Stimulated activated CD8-positive, alpha-beta memory T cell treated with anti-CD3 and anti-CD28 coated beads, Interleukin-7, amount 100 ng/mL, for 24 hours (primary cell): ENCODE measurements around the gene NOTUM.
"Not testable (repeated sequence)": the region's sequence is repeated elsewhere in the genome, so short reads cannot be mapped to it uniquely, and the experiment has no call there.

Source experiments
- DNase-seq: peaks from one replicate; pipeline ENCODE4 v3.0.0-alpha.2; 2020; ENCODE audit warnings: low read depth

The NOTUM gene

DNA sequence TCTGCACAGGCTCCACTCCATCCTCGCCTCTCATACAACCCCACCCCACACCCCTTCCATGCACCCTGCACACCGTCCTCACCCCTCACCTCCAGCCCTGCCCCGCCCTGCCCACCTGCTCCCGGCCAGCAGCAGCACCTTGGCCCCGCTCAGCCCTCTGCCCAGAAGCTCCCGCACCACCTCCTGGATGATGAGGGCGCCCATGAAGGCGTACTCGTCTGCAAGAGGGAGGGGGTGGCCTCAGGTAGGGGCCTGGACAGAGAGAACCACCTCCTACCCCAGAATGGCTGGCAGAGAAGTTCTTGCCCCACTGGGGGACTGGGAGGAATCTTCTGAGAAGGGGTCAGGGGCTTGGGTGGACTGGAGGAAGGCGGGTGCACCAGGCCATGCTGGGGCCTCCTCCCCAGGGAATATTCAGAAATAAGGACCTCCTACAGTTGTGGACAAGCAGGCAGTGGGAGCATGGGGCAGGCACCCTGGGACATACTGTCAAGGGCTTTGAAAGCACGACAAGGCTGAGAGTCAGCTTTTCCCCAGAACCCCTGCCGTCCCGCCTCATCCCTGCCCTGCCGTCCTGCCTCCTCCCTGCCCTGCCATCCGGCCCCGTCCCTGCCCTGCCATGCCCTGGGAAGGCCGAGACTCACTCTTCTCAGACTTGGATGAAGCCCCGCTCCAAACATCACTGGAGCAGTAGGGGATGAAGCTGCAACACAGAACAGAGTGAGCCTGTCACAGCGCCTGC is 3.1 kb downstream of the NOTUM start:
- DNase-seq = no peak

DNA sequence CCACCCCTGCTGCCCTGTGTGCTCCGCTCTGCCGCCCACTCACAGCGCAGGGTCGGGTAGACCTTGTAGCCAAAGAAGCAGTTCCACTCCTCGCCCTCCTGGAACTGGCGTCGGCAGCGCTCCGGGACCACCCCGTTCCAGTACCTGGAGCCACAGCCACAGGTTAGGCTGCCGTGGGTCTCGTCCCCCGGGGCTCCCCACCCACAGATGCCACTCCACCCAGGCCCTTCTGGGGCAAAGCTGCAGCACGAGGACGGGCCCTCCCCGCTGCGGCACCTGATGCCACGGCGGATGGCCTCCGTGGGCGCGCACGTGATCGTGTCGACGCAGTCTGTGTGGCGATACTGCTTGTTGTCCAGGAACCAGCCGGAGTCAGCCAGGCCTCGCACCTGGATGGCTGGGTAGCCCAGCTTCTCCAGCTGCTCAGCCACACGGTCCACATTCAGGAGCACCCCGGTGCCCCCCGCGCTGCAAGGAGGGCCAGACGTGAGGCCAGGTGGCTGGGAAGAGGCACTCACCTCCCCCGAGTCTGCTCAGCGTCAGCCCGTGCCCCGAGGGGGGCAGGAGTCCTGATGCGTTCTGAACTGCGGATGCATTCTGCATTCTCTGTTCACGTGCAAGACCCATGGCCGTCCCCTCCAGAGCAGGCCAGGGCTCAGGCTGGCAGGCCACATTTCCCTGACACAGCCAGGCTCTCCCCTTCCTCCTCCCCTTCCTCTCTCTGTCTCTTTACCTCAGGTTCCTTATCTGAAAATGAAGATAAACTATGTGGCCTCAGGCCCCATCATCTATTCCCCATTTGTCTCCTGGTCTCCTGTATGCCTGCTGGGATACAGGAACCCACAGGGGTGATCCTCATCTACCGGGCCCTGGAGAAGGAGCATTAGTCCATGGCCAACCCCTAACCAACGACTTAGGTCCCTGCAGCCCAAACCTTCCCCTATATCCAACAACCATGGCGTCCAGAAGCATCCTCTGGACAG is 4.1 kb downstream of the NOTUM start:
- no peak for DNase-seq

DNA sequence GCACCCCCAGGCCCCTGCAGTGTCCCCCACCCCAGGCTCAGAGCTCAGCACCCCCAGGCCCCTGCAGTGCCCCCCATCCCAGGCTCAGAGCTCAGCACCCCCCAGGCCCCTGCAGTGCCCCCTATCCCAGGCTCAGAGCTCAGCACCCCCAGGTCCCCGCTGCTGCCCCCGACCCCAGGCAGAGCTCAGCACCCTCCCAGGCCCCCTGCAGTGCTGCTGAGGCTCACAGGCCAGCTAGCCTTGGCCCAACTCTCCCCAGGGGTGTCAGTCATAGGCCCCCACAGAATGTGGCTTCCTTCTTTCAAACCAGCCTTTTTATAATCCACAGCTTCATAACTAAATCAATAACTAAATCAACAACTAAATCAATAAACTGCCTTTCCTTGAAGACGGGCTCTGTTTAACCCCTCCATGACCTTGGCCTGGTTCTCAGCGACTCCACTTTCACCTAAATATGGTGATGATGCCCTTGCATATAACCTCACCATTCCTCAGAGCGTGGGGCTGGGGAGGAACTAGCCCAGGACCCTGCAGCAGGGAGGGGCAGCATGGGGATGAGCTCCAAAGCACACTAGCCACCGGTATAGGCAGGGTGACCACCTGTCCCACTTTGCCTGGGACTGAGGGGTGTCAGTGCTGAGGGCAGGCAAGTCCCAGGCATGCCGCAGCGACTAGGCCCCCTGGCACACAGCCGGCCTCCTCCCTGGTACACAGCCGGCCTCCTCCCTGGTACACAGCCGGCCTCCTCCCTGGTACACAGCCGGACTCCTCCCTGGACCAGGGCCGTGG is 5.0 kb downstream of the NOTUM start:
- DNase-seq = no peak

GRCh38 chr17:81955058-81955681 is 5.8 kb downstream of the NOTUM start:
- no peak for DNase-seq

- DNase-seq = no peak
Observed at GRCh38 chr17:81954131-81955057, 6.6 kb downstream of the NOTUM start.

GRCh38 chr17:81953443-81953842 is 7.5 kb downstream of the NOTUM start:
- not testable (repeated sequence) for DNase-seq

DNA sequence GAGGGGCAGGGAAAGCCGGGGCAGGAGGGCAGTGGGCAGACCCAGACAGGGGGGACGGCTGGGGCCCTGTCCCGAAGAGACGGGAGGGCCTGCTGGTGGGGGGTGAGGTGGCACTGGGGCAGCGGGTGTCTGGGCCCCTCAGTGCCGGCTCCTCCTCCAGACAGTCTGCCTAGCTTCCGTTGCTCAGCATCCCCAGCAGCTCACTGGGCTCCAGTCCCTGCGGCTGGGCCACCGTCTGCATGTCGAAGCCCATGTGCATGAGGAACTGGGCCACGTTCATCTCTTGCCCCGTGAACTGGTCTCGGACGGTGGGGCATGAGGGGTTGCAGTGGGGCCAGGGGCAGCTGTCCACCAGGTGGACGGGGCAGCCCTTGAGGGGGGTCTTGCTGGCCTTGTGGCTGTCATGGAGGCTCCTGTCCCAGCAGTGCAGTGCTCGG is 8.2 kb downstream of the NOTUM start:
- DNase-seq = no peak

DNA sequence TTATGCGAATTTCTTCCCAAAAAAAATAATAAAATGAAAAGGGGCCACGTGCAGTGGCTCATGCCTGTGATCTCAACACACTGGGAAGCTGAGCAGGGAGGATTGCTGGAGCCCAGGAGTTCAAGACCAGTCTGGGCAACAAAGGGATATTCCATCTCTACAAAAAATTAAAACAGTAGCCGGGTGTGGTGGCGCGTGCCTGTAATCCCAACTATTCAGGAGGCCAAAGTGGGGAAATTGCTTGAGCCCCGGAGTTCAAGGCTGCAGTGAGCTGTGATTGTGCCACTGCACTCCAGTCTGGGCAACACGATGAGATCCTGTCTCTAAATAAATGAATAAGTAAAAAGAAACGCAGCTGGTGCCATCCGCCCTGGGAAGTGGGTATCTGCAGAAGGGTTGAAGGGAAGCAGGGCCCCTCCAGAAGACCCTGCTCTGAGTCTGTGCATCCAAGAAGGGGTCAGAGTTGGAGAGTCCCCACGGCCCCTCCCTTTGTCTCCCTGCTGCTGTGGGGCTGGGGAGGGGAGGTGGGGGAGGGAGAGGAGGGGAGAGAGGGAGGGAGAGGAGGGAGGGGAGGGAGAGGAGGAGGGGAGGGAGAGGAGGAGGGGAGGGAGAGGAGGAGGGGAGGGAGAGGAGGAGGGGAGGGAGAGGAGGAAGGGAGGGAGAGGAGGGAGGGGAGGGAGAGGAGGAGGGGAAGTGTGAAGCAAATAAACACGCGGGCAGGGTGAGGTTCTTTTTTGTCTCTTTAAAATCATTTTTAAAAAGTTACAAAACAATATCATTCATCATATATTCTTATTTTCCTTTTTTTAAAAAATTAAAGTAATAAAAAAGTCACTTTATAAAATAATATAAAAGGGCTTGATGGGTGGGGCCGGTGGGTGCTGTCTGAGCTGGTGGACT is 9.0 kb downstream of the NOTUM start:
- no peak for DNase-seq

DNA sequence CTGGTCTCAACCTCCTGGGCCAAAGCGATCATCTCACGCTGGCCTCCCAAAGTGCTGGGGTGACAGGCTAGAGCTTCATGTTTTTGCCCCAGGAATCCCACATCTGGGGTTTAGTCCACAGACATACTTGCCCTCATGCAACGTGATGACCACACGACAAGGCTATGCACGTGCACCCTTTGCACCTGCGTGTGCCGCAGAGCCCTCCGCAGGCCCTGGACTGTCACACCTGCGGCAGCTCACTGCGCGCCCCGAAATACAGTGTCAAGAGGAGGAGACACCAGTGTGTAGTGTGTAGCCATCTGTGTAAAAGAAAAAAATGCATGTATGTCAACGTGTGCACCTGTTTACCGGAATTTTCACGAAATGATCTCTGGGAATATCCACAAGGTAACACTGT is 10.5 kb downstream of the NOTUM start:
- no peak for DNase-seq

DNA sequence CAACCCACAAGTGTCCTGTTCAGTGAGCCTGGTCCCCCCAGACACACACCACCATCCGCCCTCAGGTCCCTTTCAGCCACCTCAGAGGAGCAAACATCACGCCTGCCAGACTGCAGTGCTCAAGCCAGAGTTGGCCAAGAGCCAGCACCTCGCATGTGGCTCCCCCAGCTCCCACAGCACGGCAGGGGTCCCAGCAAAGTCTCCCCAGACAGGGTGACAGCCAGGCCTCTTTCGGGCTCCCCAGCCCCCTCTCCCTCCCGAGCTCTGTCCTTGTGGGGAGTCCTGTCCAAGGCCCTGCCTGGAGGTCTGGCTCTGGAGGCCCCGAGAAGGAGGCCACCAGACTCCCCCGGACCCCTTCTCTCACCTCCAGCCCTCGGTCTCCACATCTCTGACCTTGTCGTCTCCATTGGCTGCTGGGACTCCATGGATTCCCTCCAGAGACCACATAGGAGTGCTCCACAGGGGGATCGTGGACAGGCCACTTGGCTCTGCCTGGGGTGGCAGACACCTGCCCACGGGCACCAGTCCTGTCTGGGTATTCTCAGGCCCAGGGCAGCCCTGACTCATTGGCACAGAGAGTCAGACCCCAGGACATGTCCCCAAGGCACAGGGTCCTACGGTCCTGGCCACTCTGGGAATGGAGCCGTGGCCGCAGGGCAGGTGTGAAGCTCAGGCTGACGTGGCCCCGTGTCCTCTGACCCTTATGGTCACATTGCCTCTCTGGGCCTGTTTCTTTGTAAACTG is 12.2 kb downstream of the NOTUM start:
- no peak for DNase-seq

DNA sequence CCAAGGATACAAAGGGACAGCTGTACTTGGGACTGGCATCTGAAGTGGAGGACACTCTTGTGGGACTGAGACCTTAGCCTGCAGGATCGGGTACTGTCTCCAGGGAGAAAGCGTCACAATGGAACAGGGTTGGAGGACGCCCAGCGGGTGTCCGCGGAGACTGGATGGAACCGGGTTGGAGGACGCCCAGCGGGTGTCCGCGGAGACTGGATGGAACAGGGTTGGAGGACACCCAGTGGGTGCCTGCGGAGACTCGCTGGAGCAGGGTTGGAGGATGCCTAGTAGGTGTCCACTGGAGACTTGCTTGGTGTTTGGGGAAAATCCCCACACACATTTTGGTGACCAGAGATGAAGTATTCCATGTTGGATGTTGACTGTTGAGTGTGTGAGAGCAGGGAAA is 13.8 kb downstream of the NOTUM start, which contains the start of gene MYADML2:
TSS of gene MYADML2 (minus strand) at position 45 of the 400 bp plus-strand sequence. CDS start 5,492 bp downstream, outside the sequence.
- no peak for DNase-seq

DNA sequence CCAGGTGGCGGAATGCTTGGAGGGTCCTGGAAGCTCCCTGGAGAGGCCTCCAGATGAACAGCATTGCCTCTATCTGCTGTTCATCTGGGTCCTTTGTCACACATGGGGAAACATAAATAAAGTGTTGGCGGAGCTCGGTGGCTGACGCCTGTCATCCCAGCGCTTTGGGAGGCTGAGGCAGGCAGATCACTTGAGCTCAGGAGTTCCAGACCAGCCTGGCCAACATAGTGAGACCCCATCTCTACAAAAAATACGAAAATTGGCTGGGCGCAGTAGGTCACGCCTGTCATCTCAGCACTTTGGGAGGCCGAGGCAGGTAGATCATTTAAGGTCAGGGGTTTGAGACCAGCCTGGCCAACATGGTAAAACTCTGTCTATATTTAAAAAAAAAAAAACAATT is 16.1 kb downstream of the NOTUM start:
- DNase-seq = no peak

GRCh38 chr17:81942167-81942553 is 18.8 kb downstream of the NOTUM start:
- DNase-seq = no peak

DNA sequence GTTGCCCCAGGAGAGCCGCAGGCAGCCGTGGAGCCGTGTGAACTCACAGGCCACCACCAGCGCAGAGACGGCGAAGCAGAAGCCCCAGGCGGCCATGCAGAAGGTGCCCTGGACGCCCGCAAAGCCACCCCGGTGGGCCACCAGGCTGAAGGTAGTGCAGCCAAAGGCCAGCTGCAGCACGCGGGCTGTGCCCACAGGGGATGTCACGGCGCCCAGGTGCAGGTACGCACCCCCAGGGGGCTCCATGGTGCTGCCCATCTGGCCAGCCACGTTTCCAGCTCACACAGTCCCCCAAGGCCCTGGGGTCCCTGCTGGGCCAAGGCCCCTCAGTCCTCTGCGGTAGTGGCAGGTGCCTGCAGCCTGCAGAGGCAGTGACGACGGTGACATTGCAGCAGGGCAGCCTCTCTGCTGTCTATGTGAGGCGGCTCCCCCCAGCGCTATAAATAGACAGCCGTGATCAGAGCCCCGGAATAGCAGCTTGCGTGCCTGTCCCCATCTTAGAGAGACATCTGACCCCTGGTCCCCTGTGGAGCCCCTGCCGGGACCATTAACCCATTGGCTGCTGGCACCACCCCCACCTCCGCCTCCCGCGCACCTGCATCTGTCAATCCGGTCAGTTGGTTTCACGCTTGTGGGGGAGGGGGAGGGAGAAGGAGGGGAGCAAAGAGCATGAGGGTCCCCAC is 19.4 kb downstream of the NOTUM start:
- no peak for DNase-seq

- DNase-seq = no peak
Observed at GRCh38 chr17:81940538-81941483, 20.2 kb downstream of the NOTUM start.

DNA sequence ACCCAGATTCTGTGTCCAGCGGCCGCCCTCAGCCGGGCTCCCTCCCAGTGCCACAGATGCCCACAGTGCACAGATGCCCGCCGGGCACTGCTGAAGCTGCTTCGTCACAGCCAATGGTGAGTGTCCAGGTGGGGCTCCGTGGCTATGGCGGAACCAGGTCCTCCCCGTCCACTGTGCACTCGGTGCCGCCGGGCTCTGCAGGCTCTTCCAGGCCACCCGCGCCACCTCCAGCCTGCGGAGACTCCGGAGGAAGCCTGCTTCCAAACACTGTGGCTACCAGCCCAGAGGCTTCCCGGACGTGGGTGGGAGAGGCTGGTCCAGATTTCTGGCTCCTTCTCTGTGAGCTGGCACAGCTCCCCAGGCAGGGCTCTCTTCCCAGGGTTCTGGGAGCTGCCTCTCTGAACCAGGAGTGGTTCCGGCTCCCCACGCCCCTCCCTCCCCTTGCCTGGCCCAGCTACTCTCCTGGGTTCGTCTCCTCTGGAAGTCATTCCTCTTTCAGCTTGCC is 21.1 kb downstream of the NOTUM start:
- DNase-seq = no peak

GRCh38 chr17:81939218-81939617 is 21.8 kb downstream of the NOTUM start:
- DNase-seq = no peak
